HG03064 (cell line): Measurements from ENCODE around the gene EBF3.

Experiments
- ATAC-seq: cut with Tn5 transposase; IDR thresholded peaks from one replicate; pipeline ENCODE4 v1.9.1; 2021; ENCODE audit warnings: low read depth; ENCODE audit not compliant: unreplicated experiment

EBF3 gene, protein sequence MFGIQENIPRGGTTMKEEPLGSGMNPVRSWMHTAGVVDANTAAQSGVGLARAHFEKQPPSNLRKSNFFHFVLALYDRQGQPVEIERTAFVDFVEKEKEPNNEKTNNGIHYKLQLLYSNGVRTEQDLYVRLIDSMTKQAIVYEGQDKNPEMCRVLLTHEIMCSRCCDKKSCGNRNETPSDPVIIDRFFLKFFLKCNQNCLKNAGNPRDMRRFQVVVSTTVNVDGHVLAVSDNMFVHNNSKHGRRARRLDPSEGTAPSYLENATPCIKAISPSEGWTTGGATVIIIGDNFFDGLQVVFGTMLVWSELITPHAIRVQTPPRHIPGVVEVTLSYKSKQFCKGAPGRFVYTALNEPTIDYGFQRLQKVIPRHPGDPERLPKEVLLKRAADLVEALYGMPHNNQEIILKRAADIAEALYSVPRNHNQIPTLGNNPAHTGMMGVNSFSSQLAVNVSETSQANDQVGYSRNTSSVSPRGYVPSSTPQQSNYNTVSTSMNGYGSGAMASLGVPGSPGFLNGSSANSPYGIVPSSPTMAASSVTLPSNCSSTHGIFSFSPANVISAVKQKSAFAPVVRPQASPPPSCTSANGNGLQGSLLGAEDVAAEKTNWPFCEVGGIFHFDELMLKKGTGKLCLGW

DNA sequence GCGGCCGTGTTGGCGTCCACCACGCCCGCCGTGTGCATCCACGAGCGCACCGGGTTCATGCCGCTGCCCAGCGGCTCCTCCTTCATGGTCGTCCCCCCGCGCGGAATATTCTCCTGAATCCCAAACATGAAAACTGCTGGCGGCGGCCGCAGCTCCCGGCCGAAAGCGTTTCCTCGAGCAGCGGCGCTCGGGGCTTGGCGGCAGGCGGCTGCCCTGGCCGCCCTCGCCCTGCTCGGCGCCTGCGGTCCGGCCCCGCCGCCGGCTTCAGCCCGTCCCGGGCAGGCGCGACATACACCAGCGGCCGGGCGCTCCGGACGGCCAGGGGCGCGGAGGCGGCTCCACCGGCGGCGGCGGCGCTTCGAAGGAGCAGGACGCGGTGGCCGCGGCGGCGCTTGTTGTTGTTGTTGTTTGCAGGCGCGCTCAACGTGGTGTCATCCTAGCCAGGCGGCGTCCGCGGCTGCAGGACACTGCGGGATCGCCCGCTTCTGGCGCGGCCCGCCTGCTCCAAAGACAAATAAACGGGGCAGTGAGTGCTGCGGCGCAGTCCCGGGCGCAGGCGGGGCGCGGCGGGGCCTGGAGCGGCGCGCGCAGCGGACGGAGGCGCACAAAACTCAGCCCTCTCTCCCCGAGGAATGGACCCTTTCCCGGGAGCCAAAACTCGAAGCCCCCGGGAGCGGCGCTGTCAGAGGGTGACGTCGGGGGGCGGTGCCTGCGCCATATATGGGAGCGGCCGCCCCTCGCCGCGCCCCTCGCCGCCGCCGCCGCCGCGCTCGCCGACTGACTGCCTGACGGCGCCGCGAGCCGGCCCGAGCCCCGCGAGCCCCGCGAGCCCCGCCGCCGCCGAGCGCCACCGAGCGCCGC, at the start of gene EBF3:
Gene EBF3 (minus strand): TSS at position 634 of the 861 bp plus-strand sequence. CDS start 506 bp downstream, at position 128.
- no peak for ATAC-seq

DNA sequence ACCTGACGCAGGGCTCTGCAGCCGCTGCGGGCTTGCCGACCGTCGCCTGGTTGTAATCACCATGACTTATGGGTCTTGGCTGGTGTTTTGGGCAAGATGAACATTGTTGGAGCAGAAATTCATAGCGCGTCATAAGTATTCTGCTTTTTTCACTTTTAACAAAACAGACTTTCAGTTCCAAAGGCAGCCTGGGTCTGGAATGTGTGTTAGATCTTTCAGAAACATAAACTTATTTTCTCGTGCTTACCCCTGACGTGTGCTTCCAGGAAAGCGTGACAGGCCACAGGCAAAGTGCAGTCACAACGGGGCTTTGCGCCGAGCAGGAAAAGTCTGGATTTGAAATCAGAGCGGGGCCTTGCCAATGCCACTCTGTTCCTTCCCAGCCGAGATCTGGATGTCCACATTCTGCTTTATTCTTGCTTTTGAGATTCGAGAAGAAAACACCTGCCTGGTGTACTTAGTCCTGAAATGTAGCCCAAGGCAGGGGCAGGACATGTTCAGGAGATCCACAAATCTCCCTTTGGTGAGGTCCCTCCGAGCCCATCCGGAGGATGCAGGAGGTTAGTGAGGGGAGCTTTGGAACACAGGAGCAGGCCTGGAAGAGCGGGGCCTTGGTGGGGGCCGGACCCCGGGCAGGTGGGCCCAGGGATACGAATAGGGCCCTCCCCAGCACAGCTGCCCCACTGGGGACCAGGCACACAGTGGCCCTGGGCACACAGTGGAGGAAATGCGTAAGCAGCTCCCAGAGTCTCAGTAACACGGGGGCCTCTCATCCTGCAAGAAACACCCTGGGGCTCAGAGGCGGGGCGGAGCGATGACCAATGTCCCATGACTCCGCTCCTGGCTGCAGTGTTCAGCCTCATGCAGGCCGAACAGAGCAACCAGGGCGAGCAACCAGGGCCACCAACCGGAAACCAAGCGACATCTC, 49.5 kb upstream of the EBF3 start:
- no peak for ATAC-seq

DNA sequence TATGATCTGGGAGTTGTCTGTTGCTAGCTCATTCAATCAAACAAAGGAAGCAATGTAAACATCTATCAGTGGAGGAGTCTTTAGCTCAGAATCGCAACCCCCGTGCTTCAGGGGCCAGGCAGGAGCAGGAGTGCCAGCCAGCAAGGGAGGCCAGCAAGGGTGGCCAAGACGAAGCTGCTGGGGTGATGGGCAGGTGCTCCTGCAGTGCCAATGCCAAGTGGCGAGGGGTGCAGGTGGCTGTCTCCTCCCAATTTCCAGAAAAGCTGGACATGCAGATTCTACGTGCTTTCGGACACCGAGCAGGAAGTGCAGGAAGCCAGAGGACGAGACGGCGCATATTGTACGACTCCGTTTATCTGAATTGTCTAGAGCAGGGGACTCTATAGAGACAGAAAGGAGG, 48.1 kb upstream of the EBF3 start:
- ATAC-seq = no peak

DNA sequence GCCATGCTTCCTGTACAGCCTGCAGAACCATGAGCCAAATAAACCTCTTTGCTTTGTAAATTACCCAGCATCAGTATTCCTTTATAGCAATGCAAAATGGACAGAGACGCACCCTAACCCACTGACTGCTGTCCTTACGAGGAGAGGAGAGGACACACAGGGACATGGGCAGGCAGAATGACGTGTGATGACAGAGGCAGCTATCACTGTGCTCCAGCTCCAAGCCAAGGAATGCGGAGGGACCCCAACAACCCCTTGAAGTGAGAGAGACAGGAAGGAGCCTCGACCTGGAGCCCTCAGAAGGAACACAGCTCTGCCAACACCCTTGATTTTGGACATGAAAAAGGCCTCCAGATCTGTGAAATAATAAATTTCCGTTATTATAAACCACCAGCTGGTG, 46.6 kb upstream of the EBF3 start:
- ATAC-seq = no peak

DNA sequence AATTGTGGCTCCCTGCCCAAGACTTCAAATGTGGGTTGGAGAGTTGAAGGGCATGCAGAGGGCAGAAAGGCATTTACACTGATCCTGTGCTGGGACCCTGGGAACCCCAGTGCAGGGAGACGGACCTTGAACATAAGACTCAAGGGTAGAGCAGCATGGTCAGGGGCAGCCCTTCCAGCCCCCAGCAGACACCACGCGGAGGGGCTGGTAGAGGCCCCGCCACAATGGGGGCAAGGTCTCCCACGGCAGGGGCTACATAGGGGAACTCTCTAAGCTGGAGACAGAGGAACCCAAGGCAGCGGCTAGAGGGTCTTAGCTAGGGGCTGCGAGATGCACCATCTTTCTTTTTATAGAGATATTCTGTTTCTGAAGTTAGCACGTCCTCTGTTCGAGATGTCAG, 45.2 kb upstream of the EBF3 start:
- ATAC-seq = no peak

DNA sequence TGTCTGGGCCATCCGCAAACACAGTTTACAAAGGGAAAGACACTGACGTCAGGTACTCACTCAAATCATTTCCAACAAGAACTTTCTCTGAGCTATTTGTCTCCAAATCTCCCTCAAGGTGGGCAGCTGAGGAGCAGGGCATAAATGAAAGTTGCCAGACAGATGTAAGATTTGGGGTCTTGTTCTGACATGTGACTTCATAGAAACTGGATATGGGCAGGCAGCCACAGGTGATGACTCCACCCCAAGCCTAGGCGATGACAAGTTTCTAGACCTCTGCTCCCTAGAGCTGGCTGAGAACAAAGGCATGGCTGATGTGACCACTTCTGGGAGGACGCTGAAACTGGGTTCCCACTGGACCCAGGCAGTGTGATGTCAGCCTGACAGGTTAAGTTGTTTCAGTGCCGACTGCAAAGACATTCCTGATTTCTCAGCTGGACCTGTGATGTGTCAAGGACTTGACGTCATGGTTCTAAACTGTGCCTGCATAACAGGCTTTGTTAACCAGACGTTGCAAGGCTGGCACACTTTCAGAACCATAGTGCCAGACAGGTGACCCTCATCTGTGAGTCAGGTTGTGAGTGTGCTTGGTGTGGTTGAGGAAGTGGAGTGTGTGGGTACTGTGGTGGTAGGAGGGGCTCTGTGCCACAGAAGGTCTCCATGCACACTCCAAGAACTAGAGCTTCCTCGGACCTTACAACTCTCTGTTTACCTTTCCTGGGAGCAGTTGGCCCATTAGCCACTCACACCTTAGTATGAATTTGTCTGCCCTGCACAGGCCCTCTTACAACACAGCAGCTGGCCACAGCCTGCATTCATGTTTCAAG, 39.9 kb upstream of the EBF3 start:
- no peak for ATAC-seq

DNA sequence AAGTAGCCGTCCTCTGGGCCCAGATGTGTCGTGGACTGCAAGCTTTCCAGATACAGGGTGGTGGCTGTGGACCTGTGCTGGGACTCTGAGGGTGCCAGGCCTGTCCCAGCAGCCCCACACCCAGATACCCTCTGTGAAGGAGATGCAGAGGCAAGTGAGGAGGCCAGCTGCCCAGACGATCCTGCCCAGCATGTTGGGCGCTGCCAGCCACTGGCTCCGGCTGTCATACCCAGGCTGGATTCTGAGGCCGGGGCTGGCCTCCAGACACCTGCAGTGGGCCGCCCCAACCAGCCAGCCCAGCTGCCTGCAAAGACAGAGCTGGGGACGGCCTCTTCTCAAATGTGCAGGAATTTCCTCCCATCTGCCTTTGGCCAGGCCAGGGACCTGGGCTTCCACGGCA, 39.1 kb upstream of the EBF3 start:
- no peak for ATAC-seq

DNA sequence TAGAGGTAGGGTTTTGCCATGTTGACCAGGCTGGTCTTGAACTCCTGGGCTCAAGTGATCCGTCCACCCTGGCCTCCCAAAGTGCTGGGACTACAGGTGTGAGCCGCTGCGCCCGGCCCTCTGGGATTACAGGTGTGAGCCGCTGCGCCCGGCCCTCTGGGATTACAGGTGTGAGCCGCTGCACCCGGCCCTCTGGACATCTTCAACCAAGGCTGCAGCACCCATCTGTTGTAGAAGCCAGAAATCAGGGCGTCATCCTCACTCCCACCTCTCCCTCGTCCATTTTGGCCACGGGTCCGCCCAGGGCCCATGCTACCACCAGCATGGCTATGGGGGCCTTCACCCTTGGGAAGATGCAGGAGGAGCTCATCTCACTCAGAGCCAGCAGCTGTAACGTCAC, 38.5 kb upstream of the EBF3 start:
- ATAC-seq = no peak

DNA sequence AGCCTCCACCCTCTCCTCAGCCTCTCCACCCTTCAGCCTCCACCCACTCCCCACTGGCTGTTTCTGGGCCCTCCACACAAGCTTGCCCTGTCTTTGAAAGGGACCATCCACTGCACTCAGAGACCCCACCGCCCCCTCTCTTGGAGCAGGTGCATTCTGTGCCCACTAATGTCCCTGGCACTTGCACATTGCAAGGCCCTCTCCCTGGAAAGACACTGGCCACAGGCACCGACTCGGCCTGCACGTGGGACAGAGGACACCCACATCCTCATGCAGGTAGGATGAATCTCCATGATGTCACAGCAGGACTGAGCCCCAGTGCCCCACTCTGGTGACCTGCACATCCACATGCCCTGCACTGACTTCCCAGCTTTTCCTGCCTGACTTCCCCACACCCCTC, 36.8 kb upstream of the EBF3 start:
- no peak for ATAC-seq

DNA sequence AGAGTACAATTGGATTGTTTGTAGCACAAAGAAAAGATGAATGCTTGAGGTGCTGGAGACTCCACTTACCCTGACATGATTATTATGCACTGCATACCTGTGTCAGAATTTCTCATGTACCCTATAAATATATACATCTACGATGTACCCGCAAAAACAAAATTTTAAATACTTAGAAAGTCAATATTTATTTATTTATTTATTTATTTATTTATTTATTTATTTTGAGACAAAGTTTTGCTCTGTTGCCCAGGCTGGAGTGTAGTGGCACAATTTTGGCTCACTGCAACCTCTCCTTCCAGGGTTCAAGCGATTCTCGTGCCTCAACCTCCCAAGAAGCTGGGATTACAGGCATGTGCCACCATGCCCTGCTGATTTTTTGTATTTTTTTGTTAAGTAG, 35.1 kb upstream of the EBF3 start:
- ATAC-seq = no peak

DNA sequence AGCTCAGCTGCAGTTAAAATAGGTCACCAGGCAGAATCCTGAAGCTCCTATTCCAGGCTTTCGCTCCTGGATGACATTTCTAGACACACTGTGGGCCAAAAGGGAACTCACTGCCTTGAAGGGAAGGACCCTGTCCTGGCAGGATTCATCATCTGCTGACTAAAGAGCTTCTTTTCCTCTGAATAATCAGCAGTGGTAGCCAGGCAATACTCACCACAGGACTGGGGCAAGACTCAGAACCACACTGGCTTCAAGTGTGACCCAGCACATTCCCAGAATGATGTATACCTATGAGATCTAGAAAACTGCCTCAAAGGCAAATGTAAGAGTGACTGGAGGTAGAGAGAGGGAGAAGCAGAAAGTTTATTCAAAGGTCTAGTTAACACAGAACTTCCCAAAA, 29.5 kb upstream of the EBF3 start:
- no peak for ATAC-seq

DNA sequence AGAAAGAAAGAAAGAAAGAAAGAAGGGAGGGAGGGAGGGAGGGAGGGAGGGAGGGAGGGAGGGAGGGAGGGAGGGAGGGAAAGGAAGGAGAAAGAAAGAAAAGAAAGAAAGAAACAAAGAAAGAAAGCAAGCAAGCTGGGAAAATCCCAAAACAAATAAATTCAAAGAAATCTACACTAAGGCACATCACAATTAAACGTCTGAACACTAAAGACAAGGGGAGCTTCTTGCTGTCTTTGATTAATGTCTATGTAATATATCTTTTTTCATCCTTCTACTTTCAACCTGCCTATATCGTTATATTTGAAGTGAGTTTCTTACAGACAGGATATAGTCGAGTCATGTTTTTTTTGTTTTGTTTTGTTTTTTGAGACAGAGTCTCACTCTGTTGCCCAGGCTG, 28.3 kb upstream of the EBF3 start:
- no peak for ATAC-seq

DNA sequence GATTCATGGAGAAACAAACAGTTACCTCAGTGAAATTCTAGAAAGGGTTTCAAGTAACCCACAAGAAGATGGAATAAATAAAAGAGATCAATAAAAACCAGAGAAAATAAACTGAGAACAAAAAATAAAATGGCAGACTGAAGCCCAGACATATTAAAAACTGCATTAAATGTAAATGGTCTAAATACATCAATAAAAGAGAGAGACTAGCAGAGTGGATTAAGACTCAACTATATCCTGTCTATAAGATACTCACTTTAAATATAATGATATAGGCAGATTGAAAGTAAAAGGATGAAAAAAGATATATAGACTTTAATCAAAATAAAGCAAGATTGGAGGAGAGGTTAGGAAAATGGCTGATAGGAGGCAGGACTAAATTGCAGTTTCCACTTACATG, 18.8 kb upstream of the EBF3 start:
- no peak for ATAC-seq

DNA sequence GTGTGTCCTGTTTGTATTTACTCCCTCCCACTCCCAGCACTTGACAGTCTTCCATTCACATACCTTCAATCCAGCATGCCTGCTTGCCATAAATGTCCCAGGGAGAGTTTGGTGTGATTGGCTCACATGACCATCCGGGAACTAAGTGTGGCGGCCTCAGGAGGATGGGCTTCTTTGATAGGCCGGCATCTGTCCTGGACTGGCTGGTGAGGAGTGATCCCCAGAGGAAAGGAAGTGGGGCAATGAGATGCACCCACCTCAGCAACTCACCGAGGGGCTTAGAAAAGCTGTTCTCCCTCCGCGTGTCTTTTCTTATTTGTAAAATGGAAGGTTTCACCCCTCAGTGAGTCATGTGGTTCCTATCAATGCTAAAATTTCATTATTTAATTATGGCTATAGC, 14.9 kb upstream of the EBF3 start:
- no peak for ATAC-seq

DNA sequence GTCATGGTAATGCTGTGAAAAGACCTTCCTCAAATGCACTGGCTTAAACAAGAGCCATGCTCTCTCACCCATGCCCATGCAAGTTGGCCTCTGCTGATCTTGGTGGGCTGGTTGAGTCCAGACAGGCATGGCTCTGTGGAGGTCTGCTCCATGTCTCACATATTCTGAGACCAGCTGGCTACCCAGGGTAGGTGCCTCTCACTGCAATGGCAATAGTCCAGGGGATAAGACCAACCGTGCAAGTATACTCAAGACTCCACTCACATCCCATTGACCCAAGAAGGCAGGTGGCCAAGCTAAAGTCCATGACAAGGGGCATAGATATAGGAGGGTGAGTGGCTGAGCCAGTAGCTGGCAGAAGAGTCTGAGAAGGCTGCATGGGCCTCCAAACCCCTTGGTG, 14.2 kb upstream of the EBF3 start:
- ATAC-seq = no peak

DNA sequence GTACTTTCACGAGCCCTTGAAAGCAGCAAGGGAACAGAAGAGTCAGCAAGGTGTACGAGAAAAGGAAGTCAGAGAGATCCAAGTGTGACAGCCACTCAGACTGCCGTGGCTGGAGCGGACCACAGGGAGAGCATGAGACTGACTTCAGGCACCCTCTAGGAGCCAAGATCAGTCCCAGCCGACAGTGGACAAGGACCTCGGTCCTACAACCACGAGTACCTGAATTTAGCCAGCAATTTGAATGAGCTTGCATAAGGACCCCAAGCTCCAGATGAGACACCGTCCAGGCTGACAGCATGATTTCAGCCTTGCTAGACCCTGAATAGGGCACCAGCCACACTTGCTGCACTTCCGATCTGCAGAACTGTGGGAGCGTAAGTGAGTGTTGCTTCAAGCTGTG, 13.7 kb upstream of the EBF3 start:
- ATAC-seq = no peak

DNA sequence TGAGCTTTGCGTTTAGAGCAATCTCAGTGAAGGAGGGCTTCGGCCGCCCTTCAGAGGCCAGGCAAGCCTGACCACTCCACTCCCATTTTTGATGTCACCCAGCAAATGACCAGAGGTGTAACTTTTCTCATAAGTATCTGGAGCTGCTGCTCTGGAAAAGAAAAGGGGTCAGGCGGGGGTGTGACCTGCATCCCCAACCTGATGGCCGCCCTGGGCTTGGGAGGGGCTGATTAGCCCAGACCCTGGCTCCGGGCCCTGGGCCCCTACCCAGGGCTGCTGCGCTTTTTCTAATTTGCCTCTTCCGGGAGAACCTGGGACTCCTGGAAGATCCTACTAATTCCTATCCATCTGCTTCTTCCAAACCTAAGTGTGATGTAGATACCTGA, 9.6 kb upstream of the EBF3 start:
- ATAC-seq = no peak

DNA sequence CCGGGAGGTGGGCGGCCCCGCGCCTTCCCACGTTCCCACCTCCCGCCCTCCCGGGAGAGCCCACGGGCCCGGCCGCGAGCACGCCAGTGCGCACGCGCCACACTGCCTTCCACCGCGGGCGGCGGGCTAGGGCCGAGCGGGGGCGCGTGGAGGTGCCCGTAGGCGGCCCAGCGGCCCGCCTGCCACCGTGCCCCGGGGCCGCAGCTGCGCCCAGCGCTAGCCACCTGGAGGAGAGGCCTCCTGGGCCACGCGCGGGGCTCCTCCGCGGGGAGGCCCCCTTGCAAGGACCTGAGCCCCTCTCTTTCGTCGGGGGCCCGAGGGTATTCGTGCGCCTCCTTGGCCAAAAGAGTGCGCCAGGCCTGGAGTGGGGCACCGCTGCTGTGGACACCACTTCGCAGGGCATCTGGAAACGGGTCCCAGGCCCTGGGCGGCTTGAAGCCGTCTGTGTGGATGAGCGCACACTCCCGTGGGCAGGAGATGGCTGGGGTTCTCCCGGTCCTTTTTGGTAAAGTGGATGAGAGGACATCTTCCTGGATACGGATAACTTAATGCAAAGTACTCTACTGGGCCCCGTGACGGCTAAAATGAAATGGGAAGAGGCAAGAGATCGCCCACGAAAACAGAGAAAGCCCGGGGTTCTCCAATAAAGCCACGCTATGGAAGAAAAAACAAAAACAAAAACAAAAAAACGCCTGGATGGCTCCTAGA, 9.0 kb upstream of the EBF3 start:
- no peak for ATAC-seq
